Natural killer cell (primary cell): Measurements from ENCODE around the gene IRF5. TPM values are rescaled to one million over a fixed set of nuclear protein-coding genes. Genes with fewer than 3 reads are reported as not detected.

Source experiments
- ATAC-seq, 3 donors: fragments of 150-1000 bp in 2 of 3; fragments of 200-7000 bp in 1 of 3; cut with Tn5 transposase; 1 replicate in 1 of 3; 2 replicates in 2 of 3; pipeline ENCODE4 v1.10.0; 2021; ENCODE audit warnings: mild to moderate bottlenecking in 2 of 3, moderate library complexity in 2 of 3
- DNase-seq, 2 donors: peaks; one replicate each; pipeline versions ENCODE4 v3.0.0 to v3.0.0-alpha.2; 2013 to 2021; ENCODE audit warnings: mixed read lengths in 1 of 2
- H3K27ac ChIP-seq: one replicate; pipeline ENCODE4 v1.5.1; 2013; ENCODE audit warnings: mild to moderate bottlenecking, low read length
- H3K27me3 ChIP-seq: one replicate; pipeline ENCODE4 v1.6.1; 2013; ENCODE audit warnings: low read length; ENCODE audit not compliant: control insufficient read depth, insufficient read depth
- H3K36me3 ChIP-seq: one replicate; pipeline ENCODE4 v1.6.1; 2013; ENCODE audit warnings: low read length; ENCODE audit not compliant: control insufficient read depth, insufficient read depth
- H3K4me1 ChIP-seq: one replicate; pipeline ENCODE4 v1.6.1; 2013; ENCODE audit warnings: low read length; ENCODE audit not compliant: control insufficient read depth, insufficient read depth
- H3K4me3 ChIP-seq: one replicate; pipeline ENCODE4 v1.5.1; 2013; ENCODE audit warnings: low read length
- H3K9me3 ChIP-seq: one replicate; pipeline ENCODE4 v1.6.1; 2013; ENCODE audit warnings: low read length; ENCODE audit not compliant: control insufficient read depth, insufficient read depth
- H3K27ac Mint-ChIP-seq, 2 donors: one replicate each; pipeline ENCODE4 v1.8.0; 2022; ENCODE audit warnings: mild to moderate bottlenecking in 2 of 2, mixed read lengths in 2 of 2, moderate library complexity in 1 of 2
- H3K27me3 Mint-ChIP-seq, 2 donors: one replicate each; pipeline ENCODE4 v1.8.0; 2022; ENCODE audit warnings: low read depth in 2 of 2, mixed read lengths in 2 of 2
- H3K36me3 Mint-ChIP-seq: one replicate; pipeline ENCODE4 v1.8.0; 2022; ENCODE audit warnings: mixed read lengths
- H3K4me1 Mint-ChIP-seq, 2 donors: one replicate each; pipeline ENCODE4 v1.8.0; 2022; ENCODE audit warnings: mixed read lengths in 2 of 2
- H3K4me3 Mint-ChIP-seq: one replicate; pipeline ENCODE4 v1.8.0; 2022; ENCODE audit warnings: mild to moderate bottlenecking, moderate library complexity, mixed read lengths
- H3K9me3 Mint-ChIP-seq, 2 donors: one replicate each; pipeline ENCODE4 v1.8.0; 2022; ENCODE audit warnings: mixed read lengths in 2 of 2
- WGBS: methylation state at CpG from one replicate; pipeline ENCODE4 v1.1.7; 2013; ENCODE audit warnings: missing lambda C conversion rate; ENCODE audit not compliant: insufficient coverage; 5-methylcytosine and 5-hydroxymethylcytosine counted together
- intact Hi-C: fragments of 100-400 bp; cut with micrococcal nuclease; formaldehyde crosslinking; loops from one replicate; pipeline ENCODE4 v1.14.2; 2022
- total RNA-seq, 4 donors: library from RNA; stranded (reverse); fragments of 120-200 nt in 1 of 4; gene quantifications; one replicate each; pipeline versions ENCODE4 v1.2.3 to v1.2.4, GENCODE V29; 2013 to 2022
- TF ChIP-seq, protein P1 (sequence below): fragments of 200-600 bp; IDR thresholded peaks from one replicate; pipeline ENCODE4 v1.8.0; 2022; ENCODE audit warnings: antibody characterized with exemption

IRF5 gene
- total RNA-seq, 3 donors from 2014 or later (not counting 1 experiment from before 2014, with no cell fraction given) = 13.0 to 20.2 (median 19.5) TPM

DNA sequence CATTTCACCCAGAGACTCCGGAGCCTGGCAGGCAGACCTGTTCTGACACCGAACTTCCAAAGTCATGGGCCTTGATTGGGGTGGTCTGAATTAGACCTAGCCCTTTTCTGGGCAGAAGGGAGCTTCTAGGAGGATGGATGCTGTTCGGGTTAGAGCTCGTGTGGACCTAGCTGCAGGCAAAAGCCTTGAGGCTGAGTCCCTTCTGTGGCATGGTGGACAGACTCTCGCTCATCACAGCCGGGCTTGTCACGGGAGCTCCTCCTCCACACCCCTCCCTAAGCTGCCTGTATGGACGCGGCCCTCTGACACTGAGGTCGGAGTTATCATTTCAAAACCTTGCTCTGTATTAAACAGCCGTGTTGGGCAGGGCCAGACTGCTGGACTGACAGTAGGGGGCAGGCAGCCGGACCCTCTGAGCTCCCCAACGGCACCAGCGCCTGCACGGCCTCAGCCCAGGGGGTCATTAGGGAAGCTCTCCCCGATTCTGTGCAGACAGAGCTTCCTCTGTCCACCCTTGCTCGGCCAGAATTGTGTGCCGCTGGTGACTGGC is 2.2 kb downstream of the IRF5 start:
- intact Hi-C loops = no loop called here
- no peaks in the 10 kb centered on the region for H3K9me3 Mint-ChIP-seq
- no peaks in the 10 kb centered on the region for H3K36me3 Mint-ChIP-seq
- H3K27ac Mint-ChIP-seq = peak overlapping the region; percentile 75 to 93
- TF ChIP-seq, protein P1, sequence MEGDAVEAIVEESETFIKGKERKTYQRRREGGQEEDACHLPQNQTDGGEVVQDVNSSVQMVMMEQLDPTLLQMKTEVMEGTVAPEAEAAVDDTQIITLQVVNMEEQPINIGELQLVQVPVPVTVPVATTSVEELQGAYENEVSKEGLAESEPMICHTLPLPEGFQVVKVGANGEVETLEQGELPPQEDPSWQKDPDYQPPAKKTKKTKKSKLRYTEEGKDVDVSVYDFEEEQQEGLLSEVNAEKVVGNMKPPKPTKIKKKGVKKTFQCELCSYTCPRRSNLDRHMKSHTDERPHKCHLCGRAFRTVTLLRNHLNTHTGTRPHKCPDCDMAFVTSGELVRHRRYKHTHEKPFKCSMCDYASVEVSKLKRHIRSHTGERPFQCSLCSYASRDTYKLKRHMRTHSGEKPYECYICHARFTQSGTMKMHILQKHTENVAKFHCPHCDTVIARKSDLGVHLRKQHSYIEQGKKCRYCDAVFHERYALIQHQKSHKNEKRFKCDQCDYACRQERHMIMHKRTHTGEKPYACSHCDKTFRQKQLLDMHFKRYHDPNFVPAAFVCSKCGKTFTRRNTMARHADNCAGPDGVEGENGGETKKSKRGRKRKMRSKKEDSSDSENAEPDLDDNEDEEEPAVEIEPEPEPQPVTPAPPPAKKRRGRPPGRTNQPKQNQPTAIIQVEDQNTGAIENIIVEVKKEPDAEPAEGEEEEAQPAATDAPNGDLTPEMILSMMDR = no peak
- ATAC-seq (peak in 1 of 3 donors; percentile 13), DNase-seq (no peak)
- no peaks in the 10 kb centered on the region for H3K36me3 ChIP-seq
- H3K4me3 ChIP-seq = peak overlapping the region; percentile 29
- no peaks in the 10 kb centered on the region for H3K9me3 ChIP-seq
- peaks cover 43% of the 10 kb centered on the region for H3K4me1 ChIP-seq
- H3K4me3 Mint-ChIP-seq = peak overlapping the region; percentile 84
- 38% methylated on average over 18 of the region's 18 CpGs for WGBS
- no peaks in the 10 kb centered on the region for H3K27me3 ChIP-seq
- peaks cover 0 to 9% of the 10 kb centered on the region in 2 donors for H3K27me3 Mint-ChIP-seq
- peak overlapping the region; percentile 79 for H3K27ac ChIP-seq
- peaks cover 33 to 39% of the 10 kb centered on the region in 2 donors for H3K4me1 Mint-ChIP-seq

- DNase-seq (peak in 1 of 2 donors; percentile 34), ATAC-seq (peak; percentile 64 to 75 (median 69))
- peak overlapping the region; percentile 75 to 93 for H3K27ac Mint-ChIP-seq
- peaks cover 5% of the 10 kb centered on the region for H3K36me3 ChIP-seq
- peaks cover 43% of the 10 kb centered on the region for H3K4me1 ChIP-seq
- H3K27me3 Mint-ChIP-seq = peaks cover 0 to 9% of the 10 kb centered on the region in 2 donors
- TF ChIP-seq, protein P1 = no peak
- WGBS = 16% methylated on average over 20 of the region's 20 CpGs
- peak overlapping the region; percentile 29 for H3K4me3 ChIP-seq
- H3K36me3 Mint-ChIP-seq = no peaks in the 10 kb centered on the region
- peak overlapping the region; percentile 79 for H3K27ac ChIP-seq
- intact Hi-C loops = no loop called here
- no peaks in the 10 kb centered on the region for H3K9me3 ChIP-seq
- H3K4me3 Mint-ChIP-seq = peak overlapping the region; percentile 84
- peaks cover 33 to 39% of the 10 kb centered on the region in 2 donors for H3K4me1 Mint-ChIP-seq
- H3K27me3 ChIP-seq = no peaks in the 10 kb centered on the region
- no peaks in the 10 kb centered on the region for H3K9me3 Mint-ChIP-seq
Observed at GRCh38 chr7:128940494-128941322, 3.0 kb downstream of the IRF5 start.

DNA sequence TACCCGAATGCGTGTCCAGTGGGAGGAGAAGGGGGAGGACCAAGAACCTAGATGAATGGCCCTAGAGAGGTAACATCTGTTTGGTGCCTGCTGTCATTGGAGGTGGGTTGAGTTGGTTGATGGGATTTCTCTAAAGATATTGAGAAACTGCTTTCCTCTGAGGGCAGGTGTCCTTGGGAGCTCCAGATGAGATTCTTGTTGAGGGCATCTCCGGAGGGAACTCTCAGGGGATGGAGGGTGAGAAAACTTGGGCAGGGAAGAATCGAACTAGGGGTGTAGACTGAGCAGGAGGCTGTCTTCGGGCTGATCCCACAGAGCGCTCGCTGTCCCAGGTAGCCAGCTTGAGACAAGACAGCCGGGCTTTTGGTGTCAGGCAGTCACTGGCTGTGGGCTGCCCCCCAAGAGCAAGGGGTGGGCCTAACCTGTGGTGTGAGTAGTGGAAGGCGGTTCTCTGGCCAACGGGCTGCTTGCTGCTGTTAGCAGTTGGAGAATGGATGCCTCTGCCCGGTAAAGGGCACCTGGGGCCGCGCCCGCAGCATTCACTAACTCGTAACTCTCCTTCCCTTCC is 3.7 kb downstream of the IRF5 start:
- H3K4me1 Mint-ChIP-seq = peaks cover 33 to 39% of the 10 kb centered on the region in 2 donors
- H3K27ac ChIP-seq = peak overlapping the region; percentile 79
- WGBS = 69% methylated on average over 14 of the region's 15 CpGs
- H3K27ac Mint-ChIP-seq = peak overlapping the region; percentile 75 to 93
- TF ChIP-seq, protein P1 = no peak
- ATAC-seq (no peak), DNase-seq (no peak)
- H3K4me3 ChIP-seq = no peak overlapping the region
- no peaks in the 10 kb centered on the region for H3K9me3 ChIP-seq
- no peaks in the 10 kb centered on the region for H3K9me3 Mint-ChIP-seq
- no peaks in the 10 kb centered on the region for H3K27me3 ChIP-seq
- H3K36me3 Mint-ChIP-seq = no peaks in the 10 kb centered on the region
- H3K36me3 ChIP-seq = peaks cover 10% of the 10 kb centered on the region
- peak overlapping the region; percentile 84 for H3K4me3 Mint-ChIP-seq
- peaks cover 0 to 9% of the 10 kb centered on the region in 2 donors for H3K27me3 Mint-ChIP-seq
- intact Hi-C loops = no loop called here
- H3K4me1 ChIP-seq = peaks cover 43% of the 10 kb centered on the region
